Measurements from ENCODE around the gene WNT3A.

DNA sequence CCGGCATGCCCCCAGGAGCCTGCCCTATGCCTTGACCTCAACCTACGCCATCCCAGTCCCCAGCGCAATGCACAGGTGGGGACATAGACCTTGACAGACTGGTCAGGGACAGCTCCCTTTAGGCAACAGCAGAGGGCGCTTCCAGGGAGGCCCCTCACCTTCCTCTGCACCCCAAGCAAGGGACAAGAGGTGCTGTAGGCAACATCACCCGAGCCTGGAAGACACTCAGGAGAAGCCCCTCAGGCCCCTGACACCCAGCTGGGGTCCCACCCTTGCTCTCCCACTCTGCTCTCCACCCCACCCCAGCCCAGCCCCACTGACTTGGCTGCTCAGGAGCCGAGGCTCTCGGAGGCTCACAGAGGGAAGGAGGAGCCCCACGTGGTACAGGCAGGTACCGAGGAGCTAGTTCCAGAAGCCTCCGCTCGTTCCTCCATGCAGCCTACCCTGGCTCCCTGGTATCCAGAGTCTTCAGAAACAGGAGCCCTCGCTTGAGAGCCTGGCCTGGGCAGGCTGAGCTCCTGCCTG, 2.4 kb upstream of the WNT3A start:
- no peak for TF ChIP-seq POLR2A (IDR thresholded peaks at IDR 0.05; ENCODE audit: low read depth)
- TF ChIP-seq EP300 (IDR thresholded peaks at IDR 0.05): no peak
